Epithelial cell of proximal tubule (primary cell): ENCODE data around the gene TBC1D10B. TPM values are rescaled to one million over a fixed set of nuclear protein-coding genes. Genes with fewer than 3 reads are reported as not detected.
A peak's percentile ranks its signal among the peaks of the same experiment; 100 is the strongest.
"Not testable (repeated sequence)": the region's sequence is repeated elsewhere in the genome, so short reads cannot be mapped to it uniquely, and the experiment has no call there.

ENCODE experiments used
- DNase-seq: peaks from one replicate; pipeline ENCODE4 v3.0.0-alpha.2; 2011; ENCODE audit warnings: low read depth
- H3K4me3 ChIP-seq: 2 replicates; pipeline ENCODE4 v1.5.1; 2011; ENCODE audit warnings: low read depth, mild to moderate bottlenecking, low read length
- total RNA-seq: library from RNA; depleted of rRNA; stranded (reverse); fragments of >200 nt; gene quantifications from 2 replicates; pipeline ENCODE4 v1.2.3, GENCODE V29; 2015
- TF ChIP-seq, protein P1 (sequence below): conservative IDR thresholded peaks from 2 replicates; pipeline ENCODE4 v1.5.1; 2012; ENCODE audit warnings: low read depth, mild to moderate bottlenecking, low read length

The TBC1D10B gene
- total RNA-seq, 1 donor from 2014 or later, result 51.8 TPM

DNA sequence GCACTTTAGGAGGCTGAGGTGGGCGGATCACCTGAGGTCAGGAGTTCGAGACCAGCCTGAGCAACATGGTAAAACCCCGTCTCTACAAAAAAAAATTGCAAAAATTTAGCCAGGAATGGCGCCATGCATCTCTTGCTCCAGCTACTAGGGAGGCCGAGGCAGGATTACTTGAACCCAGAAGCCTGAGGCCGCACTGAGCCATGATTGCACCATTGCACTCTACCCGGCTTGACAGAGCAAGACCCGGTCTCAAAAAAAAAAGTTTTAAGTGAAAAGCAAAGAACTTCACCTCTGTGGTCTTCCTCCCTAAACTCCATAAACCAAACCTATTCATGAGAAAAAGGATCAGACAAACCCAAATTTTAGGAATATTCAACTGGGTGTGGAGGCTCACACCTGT, 22.2 kb downstream of the TBC1D10B start:
- no peak for DNase-seq
- no peak overlapping the region for H3K4me3 ChIP-seq
- TF ChIP-seq, protein P1, sequence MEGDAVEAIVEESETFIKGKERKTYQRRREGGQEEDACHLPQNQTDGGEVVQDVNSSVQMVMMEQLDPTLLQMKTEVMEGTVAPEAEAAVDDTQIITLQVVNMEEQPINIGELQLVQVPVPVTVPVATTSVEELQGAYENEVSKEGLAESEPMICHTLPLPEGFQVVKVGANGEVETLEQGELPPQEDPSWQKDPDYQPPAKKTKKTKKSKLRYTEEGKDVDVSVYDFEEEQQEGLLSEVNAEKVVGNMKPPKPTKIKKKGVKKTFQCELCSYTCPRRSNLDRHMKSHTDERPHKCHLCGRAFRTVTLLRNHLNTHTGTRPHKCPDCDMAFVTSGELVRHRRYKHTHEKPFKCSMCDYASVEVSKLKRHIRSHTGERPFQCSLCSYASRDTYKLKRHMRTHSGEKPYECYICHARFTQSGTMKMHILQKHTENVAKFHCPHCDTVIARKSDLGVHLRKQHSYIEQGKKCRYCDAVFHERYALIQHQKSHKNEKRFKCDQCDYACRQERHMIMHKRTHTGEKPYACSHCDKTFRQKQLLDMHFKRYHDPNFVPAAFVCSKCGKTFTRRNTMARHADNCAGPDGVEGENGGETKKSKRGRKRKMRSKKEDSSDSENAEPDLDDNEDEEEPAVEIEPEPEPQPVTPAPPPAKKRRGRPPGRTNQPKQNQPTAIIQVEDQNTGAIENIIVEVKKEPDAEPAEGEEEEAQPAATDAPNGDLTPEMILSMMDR, result no peak

DNA sequence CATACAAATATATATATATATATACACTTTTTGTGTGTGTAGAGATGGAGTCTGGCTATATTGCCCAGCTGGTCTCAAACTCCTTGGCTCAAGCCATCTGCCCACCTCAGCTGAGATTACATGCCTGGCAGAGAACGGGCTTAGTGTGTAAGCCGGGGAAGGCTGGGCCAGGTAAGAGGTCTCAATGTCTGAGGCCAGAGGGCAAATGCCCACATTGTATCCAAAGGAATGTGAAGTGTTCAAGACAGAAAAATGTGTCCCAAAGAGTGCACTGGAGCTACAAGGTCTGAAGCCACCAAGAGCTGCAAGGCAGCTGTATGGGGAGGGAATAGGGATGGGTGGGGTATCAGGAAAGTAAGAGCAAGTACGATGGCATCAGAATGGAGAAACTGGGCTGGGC, 24.0 kb downstream of the TBC1D10B start:
- no peak for DNase-seq
- TF ChIP-seq, protein P1, result no peak
- H3K4me3 ChIP-seq, result no peak overlapping the region

DNA sequence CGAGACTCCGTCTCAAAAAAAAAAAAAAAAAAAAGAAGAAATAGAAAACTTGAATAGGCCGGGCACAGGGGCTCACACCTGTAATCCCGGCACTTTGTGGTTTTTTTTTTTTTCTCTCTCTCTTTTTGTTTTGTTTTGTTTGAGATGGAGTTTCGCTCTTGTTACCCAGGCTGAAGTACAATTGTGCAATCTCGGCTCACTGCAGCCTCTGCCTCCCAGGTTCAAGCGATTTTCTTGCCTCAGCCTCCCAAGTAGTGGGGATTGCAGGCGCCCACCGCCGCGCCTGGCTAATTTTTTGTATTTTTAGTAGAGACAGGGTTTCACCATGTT, 26.8 kb downstream of the TBC1D10B start:
- DNase-seq, H3K4me3 ChIP-seq: not testable (repeated sequence)

DNA sequence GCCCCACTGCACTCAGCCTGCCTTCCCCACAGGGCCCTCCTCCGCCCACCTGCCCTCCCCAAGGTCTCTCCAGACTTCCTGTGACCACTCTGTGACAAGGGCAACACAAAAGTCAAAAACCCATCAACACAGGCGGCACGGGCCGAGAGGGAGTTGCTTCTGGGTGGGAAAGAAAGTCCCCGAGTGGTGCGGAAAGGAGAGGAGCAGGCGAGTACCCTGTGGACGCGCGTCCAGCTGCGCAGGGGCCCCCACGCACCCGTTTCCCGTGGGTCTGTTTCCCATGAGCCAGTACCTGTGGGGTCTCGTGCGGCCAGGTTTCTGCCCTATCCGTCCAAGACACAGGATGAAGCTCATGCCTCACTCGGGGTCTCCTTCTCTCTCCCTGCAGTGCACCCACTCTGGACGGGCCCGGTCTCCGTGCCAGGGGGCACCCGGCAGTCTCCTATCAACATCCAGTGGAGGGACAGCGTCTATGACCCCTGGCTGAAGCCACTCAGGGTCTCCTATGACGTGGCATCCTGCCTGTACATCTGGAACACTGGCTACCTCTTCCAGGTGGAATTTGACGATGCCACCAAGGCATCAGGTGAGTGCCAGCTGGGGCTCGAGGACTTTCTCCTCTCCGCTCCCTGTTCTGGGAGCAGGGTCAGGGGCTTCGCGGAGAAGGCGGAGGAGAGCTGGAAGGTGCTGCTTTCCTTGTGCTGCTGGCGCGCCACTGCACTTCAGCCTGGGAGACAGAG, 27.4 kb downstream of the TBC1D10B start:
- H3K4me3 ChIP-seq, result no peak overlapping the region
- DNase-seq, result no peak
- TF ChIP-seq, protein P1, result no peak

DNA sequence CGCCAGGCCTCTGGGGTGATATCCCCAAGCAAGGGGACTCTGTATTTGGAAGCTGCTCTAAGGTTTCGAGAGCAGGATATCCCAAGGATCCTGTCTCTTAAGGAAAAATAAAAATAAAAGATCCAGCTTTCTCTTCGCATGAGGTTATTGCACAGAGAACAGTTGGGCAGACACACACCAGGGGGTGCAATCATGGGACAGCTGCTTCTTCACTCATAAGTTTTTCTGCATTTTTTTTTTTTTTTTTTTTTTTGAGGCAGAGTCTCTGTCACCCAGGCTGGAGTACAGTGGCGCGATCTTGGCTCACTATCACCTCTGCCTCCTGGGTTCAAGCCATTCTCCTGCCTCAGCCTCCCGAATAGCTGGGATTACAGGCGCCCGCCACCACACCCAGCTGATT, 28.3 kb downstream of the TBC1D10B start:
- not testable (repeated sequence) for H3K4me3 ChIP-seq, DNase-seq
- TF ChIP-seq, protein P1, result peak; percentile 17

DNA sequence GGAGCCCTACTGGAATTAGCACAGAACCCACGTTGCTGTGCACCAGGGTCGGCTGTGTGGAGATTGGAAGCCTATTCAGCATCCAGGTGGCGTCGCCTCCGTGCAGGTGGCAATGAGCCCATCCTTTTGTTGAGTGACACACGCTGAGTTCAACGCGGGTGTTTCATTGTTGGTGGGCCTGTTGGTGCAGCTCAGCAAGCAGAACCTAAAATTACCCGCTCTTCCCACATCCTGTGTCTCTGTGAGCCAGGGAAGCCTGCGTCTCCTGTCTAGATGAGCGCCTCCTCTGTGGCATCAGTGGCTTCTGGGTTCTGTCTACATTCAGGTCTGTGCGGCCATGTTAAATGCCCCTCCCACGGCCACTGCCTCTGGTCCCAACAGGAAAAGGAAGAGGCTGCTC, 29.7 kb downstream of the TBC1D10B start:
- no peak for DNase-seq
- H3K4me3 ChIP-seq, result no peak overlapping the region
- TF ChIP-seq, protein P1, result no peak

DNA sequence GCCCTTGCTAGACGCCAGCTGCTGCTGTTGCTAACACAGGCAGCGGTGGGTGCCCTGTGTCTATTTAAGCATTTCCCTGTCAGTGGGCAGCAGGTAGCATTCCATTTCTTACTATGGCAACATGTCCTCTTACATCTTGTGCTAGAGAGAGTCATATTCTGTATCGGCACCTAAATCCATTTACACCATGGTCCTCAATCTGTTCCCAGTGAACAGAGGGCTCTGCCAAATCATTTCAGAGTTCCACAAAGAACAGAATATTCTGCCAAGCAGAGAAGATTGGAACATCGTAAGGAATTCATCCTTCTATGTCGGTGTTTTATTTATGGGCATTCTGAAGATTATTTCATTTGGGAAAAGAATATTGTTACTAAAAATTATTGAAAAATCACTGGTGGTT, 31.6 kb downstream of the TBC1D10B start:
- H3K4me3 ChIP-seq, DNase-seq: not testable (repeated sequence)

DNA sequence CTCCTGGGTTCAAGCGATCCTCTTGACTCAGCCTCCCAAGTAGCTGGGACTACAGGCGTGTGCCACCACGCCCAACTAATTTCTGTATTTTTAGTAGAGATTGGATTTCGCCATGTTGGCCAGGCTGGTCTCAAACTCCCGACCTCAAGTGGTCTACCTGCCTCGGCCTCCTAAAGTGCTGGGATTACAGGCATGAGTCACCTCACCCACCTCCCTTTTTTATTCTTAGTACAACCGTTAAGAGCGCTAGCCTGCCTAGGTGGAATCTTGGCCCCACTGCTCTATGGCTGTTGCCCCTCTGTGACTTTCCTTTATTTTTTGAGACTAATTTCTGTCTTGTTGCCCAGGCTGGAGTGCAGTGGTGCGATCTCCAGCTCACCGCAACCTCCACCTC, 32.3 kb downstream of the TBC1D10B start:
- not testable (repeated sequence) for H3K4me3 ChIP-seq, DNase-seq
